22Rv1 (cell line): Measurements from ENCODE around the gene PNPLA3.

Experiments
- CTCF ChIP-seq: fragments of 450-650 bp; IDR thresholded peaks from 2 replicates; pipeline ENCODE4 v1.5.1; 2017; ENCODE audit warnings: mild to moderate bottlenecking
- ZFX ChIP-seq: fragments of 450-650 bp; IDR thresholded peaks from 2 replicates; pipeline ENCODE4 v1.6.1; 2017; ENCODE audit warnings: antibody characterized with exemption, borderline replicate concordance

GRCh38 chr22:43944670-43945430, 21.2 kb downstream of the PNPLA3 start:
- no peak for TF ChIP-seq CTCF
- no peak for TF ChIP-seq ZFX
